GM12892 (cell line): ENCODE results near the gene RXYLT1.
"Not testable (repeated sequence)": the region's sequence is repeated elsewhere in the genome, so short reads cannot be mapped to it uniquely, and the experiment has no call there.

ENCODE experiments used
- DNase-seq: peaks from one replicate; pipeline ENCODE4 v3.0.0; 2011; ENCODE audit not compliant: insufficient read length
- FAIRE-seq: peaks from 2 replicates; lab custom pipeline; 2011; peaks lifted over from hg19 to GRCh38; lab: Jason Lieb, UNC
- POLR2A ChIP-seq: IDR thresholded peaks from 2 replicates; pipeline ENCODE4 v1.6.1; 2011; ENCODE audit warnings: low read depth, low read length, control low read depth
- POLR2AphosphoS5 ChIP-seq: IDR thresholded peaks from 2 replicates; pipeline ENCODE4 v1.6.1; 2011; ENCODE audit warnings: low read depth, low read length, control low read depth
- TAF1 ChIP-seq: IDR thresholded peaks from 2 replicates; pipeline ENCODE4 v1.6.1; 2011; ENCODE audit warnings: low read depth, mild to moderate bottlenecking, control low read depth, low read length, borderline replicate concordance

Gene RXYLT1

DNA sequence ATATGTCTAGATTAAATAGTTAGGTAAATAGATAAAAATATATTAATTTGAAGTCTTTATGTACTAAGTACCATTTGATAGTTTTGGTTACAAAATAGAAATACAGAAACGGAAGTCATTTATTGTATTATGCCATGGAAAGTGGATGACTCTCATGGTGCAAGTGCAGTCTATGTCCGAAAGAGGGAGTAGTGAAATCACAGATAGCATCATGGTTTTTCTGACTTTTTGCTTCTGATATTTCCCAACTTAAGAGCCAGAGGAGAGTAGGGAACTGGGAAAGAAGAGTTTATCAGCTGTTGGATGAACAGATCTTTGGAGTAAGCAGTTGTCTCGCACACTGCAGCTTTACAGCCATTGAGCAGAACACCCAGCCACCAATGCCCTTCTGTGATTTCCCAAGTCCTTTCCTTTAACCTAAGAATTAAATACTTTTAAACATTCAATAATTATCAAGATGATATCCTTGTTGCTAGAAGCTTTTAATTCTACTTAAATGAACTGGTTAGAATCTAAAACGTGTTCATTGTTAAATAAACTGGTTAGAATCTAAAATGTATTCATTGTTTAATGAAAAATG is 46.4 kb downstream of the RXYLT1 start:
- TF ChIP-seq POLR2AphosphoS5 (no peak), POLR2A (no peak), TAF1 (no peak)
- DNase-seq (no peak), FAIRE-seq (peak; percentile 81)

DNA sequence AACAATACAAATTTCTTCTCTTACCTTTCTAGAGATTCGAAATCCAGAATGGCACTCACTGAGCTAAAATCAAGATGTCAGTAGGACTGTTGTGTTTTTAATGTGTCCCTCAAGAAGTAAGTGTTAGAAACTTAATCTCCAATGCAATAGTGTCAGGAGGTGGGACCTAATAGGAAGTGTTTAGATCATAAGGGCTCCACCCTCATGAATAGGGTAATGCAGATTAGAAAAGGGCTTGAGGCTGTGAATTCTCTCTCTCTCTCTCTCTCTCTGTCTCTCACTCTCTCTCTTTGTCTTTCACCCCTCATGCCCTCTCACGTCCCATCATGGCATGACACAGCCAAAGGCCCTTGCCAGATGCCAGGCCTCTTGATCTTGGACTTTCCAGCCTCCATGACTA is 49.2 kb downstream of the RXYLT1 start:
- no peak for FAIRE-seq
- DNase-seq, result no peak
- TF ChIP-seq TAF1, result no peak
- no peak for TF ChIP-seq POLR2AphosphoS5
- no peak for TF ChIP-seq POLR2A

DNA sequence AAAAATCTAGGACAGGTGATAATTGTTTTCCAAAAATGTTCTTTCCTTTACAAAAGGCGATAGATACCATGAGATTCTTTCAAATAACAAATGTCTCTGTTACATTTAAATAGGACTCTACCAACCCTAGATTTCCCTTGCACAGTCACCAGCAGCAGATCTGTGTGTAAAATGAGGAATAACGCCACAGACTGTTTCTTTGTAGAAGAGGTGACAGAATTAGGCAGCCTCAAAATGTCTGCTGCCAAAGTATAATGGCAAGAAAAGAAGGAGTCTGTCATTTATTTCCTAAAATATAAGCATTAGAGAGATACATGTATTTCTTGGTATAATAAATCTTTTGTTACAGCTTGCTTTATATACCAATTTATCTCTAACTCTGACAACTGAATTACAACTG is 56.3 kb downstream of the RXYLT1 start:
- FAIRE-seq (no peak), DNase-seq (no peak)
- no peak for TF ChIP-seq POLR2A

DNA sequence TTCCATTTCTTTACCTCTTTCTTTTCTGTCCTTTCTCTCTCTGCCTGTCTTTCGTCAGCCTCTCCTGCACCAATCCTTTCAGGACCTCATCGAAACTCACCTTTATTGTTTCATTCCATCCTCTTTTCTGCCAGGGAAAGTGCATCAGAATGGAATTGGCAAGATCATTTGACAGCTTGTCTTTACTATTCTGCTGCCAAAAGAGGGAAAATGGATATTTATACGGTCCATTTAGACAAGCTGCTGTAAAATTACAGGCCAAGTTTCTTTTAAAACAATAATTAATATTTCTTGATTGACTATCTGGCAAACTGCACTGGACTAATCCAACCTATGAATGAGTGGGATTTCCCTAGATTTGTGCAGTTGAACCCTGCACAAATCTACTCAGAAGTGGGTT is 57.2 kb downstream of the RXYLT1 start:
- FAIRE-seq, result no peak
- no peak for TF ChIP-seq POLR2AphosphoS5
- no peak for TF ChIP-seq POLR2A
- TF ChIP-seq TAF1, result no peak
- no peak for DNase-seq

DNA sequence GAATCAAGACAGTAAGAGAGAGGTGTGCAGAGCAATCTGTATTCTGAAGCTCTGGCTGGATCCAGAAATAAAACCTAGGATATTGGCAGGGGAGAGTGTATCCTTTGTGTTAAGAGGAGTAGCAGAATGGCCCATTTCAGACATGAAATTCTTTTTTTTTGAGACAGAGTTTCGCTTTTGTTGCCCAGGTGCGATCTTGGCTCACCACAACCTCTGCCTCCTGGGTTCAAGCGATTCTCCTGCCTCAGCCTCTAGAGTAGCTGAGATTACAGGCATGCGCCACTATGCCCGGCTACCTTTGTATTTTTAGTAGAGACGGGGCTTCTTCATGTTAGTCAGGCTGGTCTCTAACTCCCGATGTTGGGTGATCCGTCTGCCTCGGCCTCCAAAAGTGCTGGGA is 58.7 kb downstream of the RXYLT1 start:
- DNase-seq (no peak), FAIRE-seq (no peak)
- TF ChIP-seq POLR2A (no peak), TAF1 (no peak), POLR2AphosphoS5 (no peak)

DNA sequence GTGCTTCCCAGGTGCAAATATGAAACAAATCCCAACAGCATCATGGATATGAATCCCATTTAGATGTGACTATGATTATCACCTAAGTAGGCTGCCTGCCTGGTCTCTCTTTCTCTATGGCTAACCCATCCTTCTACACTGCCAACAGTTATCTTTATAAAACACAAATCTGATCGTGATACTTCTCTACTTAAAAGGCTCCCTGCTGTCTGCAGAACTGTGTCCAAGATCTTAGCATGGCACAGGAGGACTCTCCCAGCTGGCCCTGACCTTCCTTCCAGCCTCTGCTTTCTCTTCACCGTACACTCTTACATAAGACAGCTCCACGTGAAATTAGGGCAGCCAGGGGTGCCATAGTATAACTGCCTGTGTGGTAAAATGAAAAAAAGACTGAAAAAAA is 61.3 kb downstream of the RXYLT1 start:
- FAIRE-seq, result no peak
- TF ChIP-seq TAF1, result no peak
- TF ChIP-seq POLR2A, result no peak
- DNase-seq, result no peak

DNA sequence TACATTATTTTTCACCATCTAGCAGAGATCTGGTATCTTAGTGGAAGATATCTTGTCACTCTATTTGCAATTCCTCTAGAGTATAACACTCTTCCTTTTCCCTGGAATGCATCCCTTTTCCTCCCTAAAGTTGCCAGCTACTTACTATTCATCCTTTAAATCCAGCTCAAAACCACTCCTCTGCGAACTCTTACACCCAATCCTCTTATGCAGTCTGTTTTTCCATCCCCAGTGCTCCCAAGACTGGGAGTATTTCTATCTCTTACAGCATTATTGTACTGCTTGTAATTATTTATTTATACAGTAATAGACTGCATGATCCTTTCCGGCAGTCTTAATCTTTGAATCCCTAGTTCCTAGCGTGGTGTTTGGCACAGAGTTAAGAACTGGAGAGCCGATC is 61.9 kb downstream of the RXYLT1 start:
- FAIRE-seq (no peak), DNase-seq (no peak)
- TF ChIP-seq POLR2AphosphoS5, result no peak
- no peak for TF ChIP-seq TAF1
- no peak for TF ChIP-seq POLR2A

DNA sequence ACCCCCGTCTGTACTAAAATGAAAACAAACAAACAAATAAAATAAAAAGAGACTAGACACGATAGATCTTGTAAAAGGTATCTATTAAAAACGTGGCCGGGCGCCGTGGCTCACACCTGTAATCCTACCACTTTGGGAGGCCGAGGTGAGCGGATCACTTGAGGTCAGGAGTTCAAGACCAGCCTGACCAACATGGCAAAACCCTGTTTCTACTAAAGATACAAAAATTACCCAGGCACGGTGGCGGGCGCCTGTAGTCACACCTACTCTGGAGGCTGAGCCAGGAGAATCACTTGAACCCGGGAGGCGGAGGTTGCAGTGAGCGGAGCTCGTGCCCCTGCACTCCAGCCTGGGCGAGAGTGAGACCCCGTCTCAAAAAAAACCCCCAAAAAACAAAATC is 63.0 kb downstream of the RXYLT1 start:
- DNase-seq, FAIRE-seq: not testable (repeated sequence)

DNA sequence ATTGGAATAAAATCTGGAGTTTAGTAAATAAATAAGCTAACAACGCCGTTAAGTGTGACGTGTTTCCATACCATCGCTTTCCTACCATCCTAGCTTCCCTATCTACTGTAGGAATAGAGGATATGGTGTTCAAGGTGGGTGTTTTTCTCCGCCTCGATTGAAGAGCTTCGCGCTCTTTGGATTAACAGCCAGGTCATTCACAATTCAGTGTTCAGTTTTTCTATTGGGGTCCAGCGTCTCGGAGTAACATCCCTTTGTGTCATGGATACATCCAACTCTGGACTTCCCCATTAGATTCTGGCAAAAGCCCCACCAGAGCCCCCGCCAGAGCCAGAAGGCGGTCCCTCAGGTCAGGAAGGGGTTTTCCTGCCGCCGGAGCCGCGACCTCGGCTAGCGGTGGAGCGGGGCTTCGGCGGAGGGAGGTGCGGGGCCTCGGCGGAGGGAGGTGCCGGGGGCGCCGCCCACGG is 63.6 kb downstream of the RXYLT1 start:
- TF ChIP-seq POLR2A (no peak), TAF1 (no peak), POLR2AphosphoS5 (no peak)
- FAIRE-seq, result no peak
- DNase-seq, result no peak

DNA sequence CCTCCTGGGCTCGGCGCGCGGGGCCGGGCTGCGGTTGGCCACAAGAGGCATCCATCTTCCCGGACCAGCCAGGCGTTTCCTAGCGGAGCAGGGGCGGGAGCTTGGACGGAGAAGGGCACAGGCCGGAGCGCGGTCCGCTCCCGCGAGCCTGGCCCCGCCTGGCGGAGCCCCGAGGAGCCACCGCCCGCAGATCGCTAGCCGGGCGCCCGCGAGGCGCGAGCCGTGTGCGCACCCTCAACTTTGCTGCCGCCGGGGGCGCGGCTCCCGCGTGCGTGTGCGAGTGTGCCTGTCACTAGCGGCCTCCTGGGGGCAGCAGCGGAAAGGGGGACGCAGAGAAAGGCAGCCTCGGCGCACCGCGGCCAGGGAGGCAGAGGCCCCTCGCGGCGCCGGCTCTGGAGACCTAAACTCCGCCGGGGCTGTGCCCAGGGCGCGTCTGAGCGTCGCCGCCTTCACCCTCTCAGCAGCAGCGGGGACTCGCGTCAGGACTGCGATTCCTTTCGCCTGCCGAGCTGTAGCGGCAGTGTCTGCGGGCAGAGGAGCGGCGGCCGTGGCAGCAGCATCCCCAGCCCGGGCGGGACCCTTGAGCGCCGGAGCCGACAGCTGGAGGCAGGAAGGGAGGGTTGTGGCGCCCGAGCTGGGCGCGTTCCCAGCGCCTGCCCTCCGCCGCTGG is 64.1 kb downstream of the RXYLT1 start:
- FAIRE-seq, result peak; percentile 89
- TF ChIP-seq POLR2AphosphoS5 (no peak), POLR2A (no peak), TAF1 (no peak)
- peak; percentile 80 for DNase-seq

DNA sequence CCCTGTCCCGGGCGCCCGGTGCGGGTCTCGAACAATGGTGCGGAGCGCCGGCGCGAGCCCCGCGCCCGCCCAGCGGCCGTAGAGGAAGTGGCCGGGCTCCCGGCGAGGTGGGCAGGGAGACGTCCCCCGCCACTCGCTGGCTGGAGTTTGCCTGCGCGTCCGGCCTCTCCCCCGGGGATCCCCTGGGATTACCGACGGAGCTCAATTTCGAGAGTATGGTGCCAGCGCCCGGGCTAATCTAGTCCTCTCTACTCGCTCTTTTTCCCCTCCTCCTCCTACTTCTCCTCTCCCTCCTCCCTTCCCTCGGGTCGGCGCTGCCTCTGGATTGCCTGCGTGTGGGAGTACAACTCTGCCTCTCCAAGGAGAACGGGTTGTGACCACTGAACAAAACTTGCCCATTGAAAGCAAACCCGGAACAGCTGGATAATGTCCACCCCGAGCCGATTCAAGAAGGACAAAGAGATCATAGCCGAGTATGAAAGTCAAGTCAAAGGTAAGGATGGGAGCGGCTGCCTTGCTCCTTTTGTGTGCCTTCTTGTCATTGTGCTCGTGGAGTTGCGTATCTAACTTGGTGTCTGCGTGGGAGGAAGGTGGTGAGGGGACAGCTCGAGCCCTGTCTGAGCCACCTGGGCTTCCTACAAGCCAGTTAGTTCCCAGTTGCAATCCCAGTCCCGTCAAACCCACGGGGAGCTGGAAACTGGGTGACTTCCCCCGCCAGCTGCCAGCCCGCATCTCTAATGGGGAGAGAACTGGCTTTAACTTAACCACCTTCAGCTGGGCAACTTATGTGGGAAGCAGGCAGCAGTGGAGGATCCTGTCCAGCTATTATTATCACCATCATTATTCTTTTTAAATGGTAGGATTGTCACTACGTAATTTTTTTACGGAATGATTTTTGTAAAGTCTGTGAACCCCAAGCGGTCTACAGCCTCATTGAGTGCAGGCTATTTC is 65.0 kb downstream of the RXYLT1 start, which contains the start of gene SRGAP1:
TSS of gene SRGAP1 (plus strand) at position 310 of the 951 bp plus-strand sequence. CDS start at position 427, 117 bp downstream.
- FAIRE-seq (no peak), DNase-seq (no peak)
- TF ChIP-seq POLR2A (no peak), POLR2AphosphoS5 (no peak), TAF1 (no peak)

DNA sequence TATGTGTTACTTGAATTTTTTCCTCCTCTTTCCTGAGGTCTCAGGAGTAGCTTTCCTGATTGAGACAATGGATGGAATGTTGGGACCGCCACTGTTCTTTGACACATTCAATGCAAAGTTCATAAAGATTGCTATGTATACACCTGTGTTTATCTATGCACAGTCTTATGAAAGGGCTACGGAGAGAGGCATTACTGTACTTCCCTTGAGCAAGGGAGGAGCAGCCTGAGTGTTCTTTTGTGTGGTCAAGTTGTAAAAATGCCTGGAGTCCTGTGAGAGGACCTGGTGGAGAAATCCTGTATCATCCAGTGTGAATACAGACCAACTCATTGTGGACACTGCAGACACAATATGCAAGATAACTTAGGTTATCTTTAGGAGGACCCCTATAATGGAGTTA is 66.0 kb downstream of the RXYLT1 start:
- no peak for FAIRE-seq
- no peak for DNase-seq
- TF ChIP-seq POLR2A (no peak), TAF1 (no peak), POLR2AphosphoS5 (no peak)
